Stimulated activated CD4-positive, alpha-beta T cell treated with anti-CD3 and anti-CD28 coated beads, TNF-alpha, amount 100 ng/mL, for 48 hours (primary cell): ENCODE data around the gene ERAS.
"Not testable (repeated sequence)": the region's sequence is repeated elsewhere in the genome, so short reads cannot be mapped to it uniquely, and the experiment has no call there.

Source experiments
- DNase-seq, 3 donors: peaks; one replicate each; pipeline ENCODE4 v3.0.0-alpha.2; 2020; ENCODE audit warnings: low read depth in 3 of 3

The ERAS gene

DNA sequence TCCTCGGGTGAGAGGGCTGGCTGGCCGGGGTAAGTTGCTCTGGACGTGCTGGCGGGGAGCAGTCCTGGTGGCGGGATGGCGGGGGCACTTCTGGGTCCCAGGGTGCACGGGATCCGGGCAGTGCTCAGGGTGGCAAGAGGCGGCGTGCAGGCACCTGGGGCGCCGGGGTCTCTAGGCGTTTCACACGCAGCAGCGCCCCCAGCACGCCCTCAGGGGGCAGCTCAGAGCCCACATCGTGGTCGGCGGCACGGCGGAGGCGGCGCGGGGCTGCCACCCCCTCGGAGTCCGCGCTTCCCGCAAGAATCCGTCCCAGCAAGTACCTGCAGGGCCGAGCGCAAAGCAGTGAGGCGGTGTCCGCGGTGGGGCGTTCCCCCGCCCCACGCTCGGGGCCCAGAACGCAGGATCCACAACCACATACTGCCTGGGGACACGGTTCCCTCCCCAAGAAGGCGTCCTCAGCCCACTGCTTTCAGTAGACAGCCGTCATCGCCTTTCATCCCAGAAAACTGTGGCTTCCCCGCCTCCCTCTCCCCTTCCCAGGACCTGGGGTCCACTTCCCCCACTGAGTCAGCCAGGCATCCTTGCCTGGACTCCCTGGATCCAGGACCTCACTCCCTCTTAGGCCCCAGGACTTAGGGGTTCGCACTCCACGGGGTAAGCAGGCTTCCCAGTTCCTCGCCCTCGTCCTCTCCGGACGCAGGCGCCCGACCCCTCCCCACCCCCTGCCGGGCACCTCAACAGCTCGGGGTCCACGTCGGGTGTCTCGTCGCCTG is 5.0 kb downstream of the ERAS start:
- DNase-seq, result no peak

DNA sequence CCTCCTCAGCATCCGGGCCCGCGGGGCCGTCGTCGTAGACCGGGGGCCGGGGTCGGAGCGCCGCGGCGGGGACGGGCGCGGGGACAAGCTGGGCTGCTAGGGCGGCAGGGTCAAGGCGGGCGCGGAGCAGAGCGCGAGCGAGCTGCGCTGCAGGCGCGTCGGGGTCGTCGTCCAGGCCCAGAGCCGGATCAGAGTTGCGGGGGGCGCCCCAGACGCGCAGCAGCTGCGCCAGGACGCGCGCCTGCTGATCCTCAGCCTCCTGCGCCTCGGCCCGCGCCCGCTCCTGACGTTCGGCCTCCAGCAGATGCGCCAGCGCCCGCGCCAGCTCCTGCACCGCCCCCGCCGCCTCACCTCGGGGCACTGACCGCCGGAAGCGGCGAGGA is 5.6 kb downstream of the ERAS start:
- DNase-seq, result no peak

DNA sequence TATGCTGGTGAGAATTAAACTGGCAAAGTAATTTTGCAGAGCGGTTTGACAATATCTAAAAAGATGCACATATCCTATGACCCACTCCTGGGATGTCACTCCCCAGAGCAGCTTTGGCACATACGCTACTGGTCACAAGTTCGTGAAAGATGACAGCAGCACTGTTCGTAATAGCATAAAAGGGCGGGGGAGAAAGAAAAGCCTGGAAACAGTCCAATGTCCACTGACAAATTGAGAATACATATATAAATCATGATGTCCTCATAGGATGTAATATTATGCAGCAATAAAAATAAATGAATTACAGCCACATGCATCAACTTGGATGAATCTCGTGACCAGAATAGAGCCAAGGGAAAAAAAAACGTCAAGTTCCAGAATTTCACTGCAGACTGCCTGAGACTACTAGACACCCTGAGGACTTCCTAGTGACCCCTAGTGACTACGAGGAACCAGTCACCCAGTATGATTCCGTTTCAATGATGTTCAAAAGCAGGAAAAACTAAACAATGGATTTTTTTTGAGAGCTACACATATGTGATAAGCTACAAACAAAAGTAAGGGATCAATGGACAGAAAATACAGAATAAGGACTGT is 7.3 kb downstream of the ERAS start:
- DNase-seq, result no peak

DNA sequence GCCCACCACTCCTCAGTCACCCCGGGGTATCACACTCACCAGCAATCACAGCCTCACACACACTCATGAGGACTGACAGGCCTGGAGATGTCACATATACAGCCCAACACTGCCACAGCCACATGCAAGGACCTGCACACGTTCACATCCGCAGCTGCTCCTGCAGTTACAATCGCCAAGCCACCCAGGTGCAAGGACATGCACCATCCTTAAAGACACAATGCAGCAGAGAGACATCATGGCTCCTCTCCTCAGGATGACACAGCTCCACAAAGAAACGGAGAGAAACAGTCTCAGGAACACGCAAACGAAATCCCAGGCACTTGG is 8.0 kb downstream of the ERAS start:
- DNase-seq, result no peak

DNA sequence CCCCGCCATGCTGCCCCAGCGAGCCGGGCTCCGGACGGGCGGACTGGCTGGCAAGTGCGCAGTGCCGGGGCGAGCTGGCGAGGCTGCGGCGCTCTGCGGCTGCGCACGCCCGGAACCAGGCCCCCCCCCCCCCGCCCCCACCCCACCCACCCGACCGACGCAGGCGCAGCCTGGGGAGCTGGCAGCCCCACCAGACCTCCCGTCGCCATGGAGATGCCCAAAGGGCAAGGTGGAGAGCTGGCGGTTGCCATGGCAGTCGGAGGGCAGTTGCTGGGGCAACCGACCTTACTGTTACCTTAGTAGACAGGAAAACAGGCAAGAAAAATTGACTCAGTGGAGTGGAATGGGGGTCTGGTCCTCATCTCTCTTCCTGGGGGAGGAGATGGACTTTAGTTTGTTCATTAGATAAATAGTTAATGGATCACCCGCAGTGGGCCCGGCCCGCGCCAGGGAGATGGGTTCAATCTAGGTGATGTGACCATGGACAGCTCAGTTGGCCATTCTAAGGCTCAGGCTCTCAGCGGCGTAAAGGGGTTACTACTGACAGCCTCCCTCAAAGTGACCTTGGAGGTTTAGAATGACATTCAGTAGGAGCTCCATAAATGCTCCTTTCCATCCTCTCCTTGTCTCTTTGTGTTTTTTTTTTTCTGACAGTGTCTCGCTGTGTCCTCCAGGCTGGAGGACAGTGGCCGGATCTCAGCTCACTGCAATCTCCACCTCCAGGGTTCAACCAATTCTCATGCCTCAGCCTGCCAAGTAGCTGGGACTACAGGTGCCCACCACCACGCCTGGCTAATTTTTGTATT is 9.4 kb downstream of the ERAS start, which contains the start of gene PCSK1N:
Gene PCSK1N (minus strand): TSS at position 87 of the 806 bp plus-strand sequence. CDS start 78 bp downstream, at position 9.
- no peak for DNase-seq

DNA sequence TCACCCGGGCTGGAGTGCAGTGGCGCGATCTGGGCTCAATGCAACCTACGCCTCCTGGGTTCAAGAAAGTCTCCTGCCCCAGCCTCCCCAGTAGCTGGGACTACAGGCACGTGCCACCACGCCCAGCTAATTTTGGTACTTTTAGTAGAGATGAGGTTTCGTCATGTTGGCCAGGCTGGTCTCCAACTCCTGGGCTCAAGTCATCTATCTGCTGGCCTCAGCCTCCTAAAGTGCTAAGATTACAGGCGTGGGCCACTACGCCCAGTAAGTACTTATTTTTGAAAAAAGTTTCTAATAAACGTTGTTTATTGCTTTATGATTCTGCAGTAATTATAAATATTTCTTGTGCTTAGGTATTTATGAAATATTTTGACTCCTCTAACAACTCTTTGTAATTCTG is 13.4 kb downstream of the ERAS start:
- DNase-seq, result no peak

DNA sequence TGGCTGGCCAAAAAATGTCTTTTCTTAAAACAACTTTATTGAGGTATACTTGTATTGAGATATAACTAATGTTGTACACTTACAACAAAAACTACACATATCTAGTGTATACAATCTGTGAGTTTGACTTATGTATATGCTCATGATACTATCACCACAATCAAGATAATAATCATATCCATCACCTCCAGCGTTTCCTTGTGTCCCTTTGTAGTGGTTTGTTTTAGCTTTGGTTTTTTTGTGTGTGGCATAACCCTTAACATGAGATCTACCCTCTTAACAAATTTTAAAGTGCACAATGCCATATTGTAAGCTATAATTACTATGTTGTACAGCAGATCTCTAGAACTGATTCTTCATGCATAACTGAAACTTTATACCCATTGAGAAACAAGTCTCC is 22.5 kb downstream of the ERAS start:
- DNase-seq, result no peak

DNA sequence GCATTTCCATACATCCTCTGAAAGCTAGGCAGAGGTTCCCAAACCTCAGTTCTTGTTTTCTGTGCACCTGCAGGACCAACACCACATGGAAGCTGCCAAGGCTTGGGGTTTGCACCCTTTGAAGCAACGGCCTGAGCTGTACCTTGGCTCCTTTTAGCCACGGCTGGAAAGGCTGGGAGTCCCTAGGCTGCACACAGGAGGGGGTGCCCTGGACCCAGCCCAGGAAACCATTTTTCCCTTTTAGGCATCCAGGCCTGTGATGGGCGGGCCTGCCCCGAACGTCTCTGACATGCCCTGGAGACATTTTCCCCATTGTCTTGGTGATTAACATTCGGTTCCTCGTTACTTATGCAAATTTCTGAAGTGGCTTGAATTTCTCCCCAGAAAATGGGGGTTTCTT is 26.5 kb downstream of the ERAS start:
- no peak for DNase-seq

DNA sequence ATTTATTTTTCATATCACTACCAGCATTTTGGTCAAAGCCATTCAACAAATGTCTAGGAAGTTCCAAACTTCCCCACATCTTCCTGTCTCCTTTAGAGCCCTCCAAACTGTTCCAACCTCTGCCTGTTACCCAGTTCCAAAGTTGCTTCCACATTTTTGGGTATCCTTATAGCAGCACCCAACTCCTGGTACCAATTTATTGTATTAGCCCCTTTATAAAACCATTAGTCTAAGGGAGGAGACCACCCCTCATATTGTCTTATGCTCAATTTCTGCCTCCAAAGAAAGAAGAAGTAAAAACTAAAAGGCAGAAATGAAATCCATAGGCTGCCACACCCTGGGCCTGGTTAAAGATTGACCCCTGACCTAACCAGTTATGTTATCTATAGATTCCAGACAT is 27.2 kb downstream of the ERAS start:
- DNase-seq, result not testable (repeated sequence)

DNA sequence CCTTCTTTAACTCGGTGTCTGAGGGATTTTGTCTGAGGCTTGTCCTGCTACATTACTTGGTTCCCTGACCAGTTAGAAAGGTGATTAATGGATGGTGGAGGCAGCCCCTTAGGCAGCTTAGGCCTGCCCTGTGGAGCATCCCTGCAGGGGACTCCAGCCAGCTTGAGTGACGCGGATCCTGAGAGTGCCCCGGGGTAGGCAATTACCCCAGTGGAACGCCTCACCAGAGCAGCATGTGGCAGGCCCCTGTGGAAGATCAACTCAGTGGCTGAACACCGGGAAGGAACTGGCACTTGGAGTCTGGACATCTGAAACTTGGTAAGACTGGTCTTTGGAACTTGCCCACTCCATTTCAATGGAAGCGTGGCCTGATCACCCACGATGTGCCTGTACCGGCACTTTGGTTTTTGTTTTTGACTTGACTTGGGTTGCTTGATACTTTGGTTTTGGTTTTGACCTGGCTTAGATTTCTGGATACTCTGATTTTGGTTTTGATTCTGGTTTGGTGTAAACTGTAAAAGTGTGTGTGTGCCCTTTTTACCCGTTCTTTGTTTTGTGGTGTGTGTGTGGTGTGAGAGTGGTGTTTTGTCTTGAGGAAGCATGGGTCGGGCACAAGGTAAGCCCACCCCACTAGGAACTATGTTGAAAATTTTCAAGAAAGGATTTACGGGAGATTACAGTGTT is 27.9 kb downstream of the ERAS start:
- DNase-seq, result not testable (repeated sequence)

DNA sequence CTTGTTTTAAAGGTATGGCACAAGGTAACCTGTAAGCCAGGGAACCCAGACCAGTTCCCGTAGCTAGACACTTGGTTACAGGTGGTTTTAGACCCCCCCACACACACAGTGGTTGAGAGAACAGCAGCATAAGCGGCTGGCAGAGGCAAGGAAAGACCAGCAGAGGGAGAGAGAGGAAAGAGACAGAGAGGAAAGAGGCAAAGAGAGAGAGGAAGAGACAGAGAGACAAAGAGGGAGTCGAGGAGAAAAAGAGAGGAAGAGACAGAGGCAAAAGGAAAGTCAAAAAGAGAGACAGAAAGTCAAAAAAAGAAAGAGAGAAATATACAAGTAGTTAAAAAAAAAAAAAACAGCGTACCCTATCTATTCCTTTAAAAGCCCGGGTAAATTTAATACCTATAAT is 28.6 kb downstream of the ERAS start:
- DNase-seq, result no peak

DNA sequence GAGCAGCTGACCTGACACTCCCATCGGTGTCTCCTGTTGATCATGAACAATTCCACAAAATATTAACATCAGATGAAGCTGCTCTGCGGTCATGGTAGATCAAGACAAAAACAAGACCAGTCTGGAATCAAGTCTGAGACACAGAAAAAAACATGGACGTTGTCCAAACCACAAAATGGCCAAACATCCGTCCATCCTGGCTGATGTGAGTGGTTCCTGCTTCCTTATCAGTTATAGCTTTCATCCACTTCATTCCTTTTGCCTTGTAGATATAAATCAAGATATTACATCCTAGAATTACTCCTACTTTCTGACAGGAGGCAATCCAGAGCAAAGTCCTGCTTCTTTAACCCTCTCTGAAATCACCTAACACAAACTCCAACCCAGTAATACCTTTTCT is 37.9 kb downstream of the ERAS start:
- DNase-seq, result no peak

DNA sequence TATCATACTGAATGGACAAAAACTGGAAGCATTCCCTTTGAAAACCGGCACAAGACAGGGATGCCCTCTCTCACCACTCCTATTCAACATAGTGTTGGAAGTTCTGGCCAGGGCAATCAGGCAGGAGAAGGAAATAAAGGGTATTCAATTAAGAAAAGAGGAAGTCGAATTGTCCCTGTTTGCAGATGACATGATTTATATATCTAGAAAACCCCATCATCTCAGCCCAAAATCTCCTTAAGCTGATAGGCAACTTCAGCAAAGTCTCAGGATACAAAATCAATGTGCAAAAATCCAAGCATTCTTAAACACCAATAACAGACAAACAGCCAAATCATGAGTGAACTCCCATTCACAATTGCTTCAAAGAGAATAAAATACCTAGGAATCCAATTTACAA is 45.7 kb downstream of the ERAS start:
- not testable (repeated sequence) for DNase-seq

DNA sequence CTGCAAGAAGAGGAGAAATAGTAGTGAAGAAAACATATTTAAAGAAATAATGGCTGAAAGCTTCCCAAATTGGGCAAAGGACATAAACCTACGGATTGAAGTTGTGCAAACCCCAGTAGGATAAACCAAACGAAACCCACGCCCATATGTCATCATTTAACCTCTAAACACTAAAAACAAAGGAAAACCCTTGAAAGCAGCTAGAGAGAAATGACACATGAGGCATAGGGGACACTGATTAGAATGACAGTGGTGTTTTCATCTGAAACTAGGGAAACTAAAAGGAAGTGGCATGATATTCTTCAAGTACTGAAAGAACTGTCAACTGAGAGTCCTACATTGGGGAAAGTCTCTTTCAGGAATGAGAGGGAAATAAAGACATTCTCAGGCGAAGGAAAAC is 50.6 kb downstream of the ERAS start:
- DNase-seq, result not testable (repeated sequence)
